H9 (cell line): ENCODE results near the gene CHRND. TPM values are rescaled to one million over a fixed set of nuclear protein-coding genes. Genes with fewer than 3 reads are reported as not detected.

Source experiments
- DNase-seq: peaks from one replicate; pipeline ENCODE4 v3.0.0-alpha.2; 2017
- H2AFZ ChIP-seq: one replicate; pipeline ENCODE4 v1.6.1; 2013; ENCODE audit warnings: mild to moderate bottlenecking, low read length, control low read depth, moderate library complexity
- H2AK5ac ChIP-seq: 2 replicates; pipeline ENCODE4 v1.6.1; 2013; ENCODE audit warnings: low read length, control low read depth, mixed read lengths; ENCODE audit not compliant: insufficient read length
- H2BK120ac ChIP-seq: one replicate; pipeline ENCODE4 v1.6.1; 2013; ENCODE audit warnings: low read depth, mild to moderate bottlenecking, low read length, control low read depth, inconsistent platforms; ENCODE audit not compliant: poor library complexity, severe bottlenecking
- H2BK12ac ChIP-seq: 2 replicates; pipeline ENCODE4 v1.6.1; 2013; ENCODE audit warnings: low read length, control low read depth, mixed read lengths, low read depth; ENCODE audit not compliant: insufficient read length
- H2BK15ac ChIP-seq: 2 replicates; pipeline ENCODE4 v1.6.1; 2013; ENCODE audit warnings: low read depth, low read length, control low read depth
- H2BK20ac ChIP-seq: one replicate; pipeline ENCODE4 v1.6.1; 2013; ENCODE audit warnings: low read depth, mild to moderate bottlenecking, low read length, control low read depth, inconsistent platforms; ENCODE audit not compliant: poor library complexity, severe bottlenecking
- H2BK5ac ChIP-seq: 2 replicates; pipeline ENCODE4 v1.6.1; 2013; ENCODE audit warnings: low read length, control low read depth, mixed read lengths; ENCODE audit not compliant: insufficient read length
- H3K14ac ChIP-seq: 2 replicates; pipeline ENCODE4 v1.6.1; 2013; ENCODE audit warnings: low read length, control low read depth; ENCODE audit not compliant: insufficient read depth
- H3K18ac ChIP-seq: 2 replicates; pipeline ENCODE4 v1.6.1; 2013; ENCODE audit warnings: low read depth, mild to moderate bottlenecking, mixed read lengths, low read length, control low read depth; ENCODE audit not compliant: insufficient read length
- H3K23ac ChIP-seq: 2 replicates; pipeline ENCODE4 v1.6.1; 2013; ENCODE audit warnings: low read length, control low read depth, mixed read lengths, low read depth; ENCODE audit not compliant: insufficient read length
- H3K23me2 ChIP-seq: 2 replicates; pipeline ENCODE4 v1.6.1; 2013; ENCODE audit warnings: low read depth, mild to moderate bottlenecking, mixed read lengths, low read length, control low read depth; ENCODE audit not compliant: insufficient read length, poor library complexity, severe bottlenecking
- H3K27ac ChIP-seq: 2 replicates; pipeline ENCODE4 v1.5.1; 2013; ENCODE audit warnings: low read length, control low read depth, mixed read lengths, low read depth; ENCODE audit not compliant: insufficient read length
- H3K27me3 ChIP-seq: 2 replicates; pipeline ENCODE4 v1.6.1; 2013; ENCODE audit warnings: low read length, control low read depth, inconsistent platforms; ENCODE audit not compliant: insufficient read depth
- H3K4ac ChIP-seq: 2 replicates; pipeline ENCODE4 v1.6.1; 2013; ENCODE audit warnings: low read depth, mild to moderate bottlenecking, control low read depth, inconsistent platforms, low read length, moderate library complexity
- H3K4me1 ChIP-seq: 2 replicates; pipeline ENCODE4 v1.6.1; 2013; ENCODE audit warnings: low read length, control low read depth, inconsistent platforms; ENCODE audit not compliant: insufficient read depth
- H3K4me2 ChIP-seq: 2 replicates; pipeline ENCODE4 v1.6.1; 2013; ENCODE audit warnings: low read length, control low read depth, mixed read lengths; ENCODE audit not compliant: insufficient read length, insufficient read depth
- H3K56ac ChIP-seq: 2 replicates; pipeline ENCODE4 v1.6.1; 2013; ENCODE audit warnings: low read depth, mild to moderate bottlenecking, mixed read lengths, low read length, control low read depth; ENCODE audit not compliant: insufficient read length
- H3K79me1 ChIP-seq: 2 replicates; pipeline ENCODE4 v1.6.1; 2013; ENCODE audit warnings: low read depth, mild to moderate bottlenecking, moderate library complexity, low read length, control low read depth, inconsistent platforms; ENCODE audit not compliant: insufficient read depth, poor library complexity, severe bottlenecking
- H3K79me2 ChIP-seq: 2 replicates; pipeline ENCODE4 v1.6.1; 2013; ENCODE audit warnings: low read length, control low read depth, inconsistent platforms; ENCODE audit not compliant: insufficient read depth
- H3K9ac ChIP-seq: 2 replicates; pipeline ENCODE4 v1.6.1; 2013; ENCODE audit warnings: low read length, control low read depth, mixed read lengths; ENCODE audit not compliant: insufficient read length; ENCODE audit errors: extremely low read depth
- H3K9me3 ChIP-seq: one replicate; pipeline ENCODE4 v1.6.1; 2013; ENCODE audit warnings: low read depth, low read length, inconsistent platforms; ENCODE audit not compliant: control insufficient read depth
- H3T11ph ChIP-seq: one replicate; pipeline ENCODE4 v1.6.1; 2013; ENCODE audit warnings: mild to moderate bottlenecking, low read length, control low read depth, inconsistent platforms
- H4K20me1 ChIP-seq: one replicate; pipeline ENCODE4 v1.6.1; 2013; ENCODE audit not compliant: control insufficient read depth, insufficient read length, insufficient read depth
- H4K5ac ChIP-seq: 2 replicates; pipeline ENCODE4 v1.6.1; 2013; ENCODE audit warnings: low read depth, mild to moderate bottlenecking, mixed read lengths, low read length, control low read depth; ENCODE audit not compliant: insufficient read length
- H4K8ac ChIP-seq: replicated peaks from 2 replicates; pipeline ENCODE4 v1.6.1; 2013; ENCODE audit warnings: low read length, control low read depth, mixed read lengths, low read depth; ENCODE audit not compliant: insufficient read length
- H4K91ac ChIP-seq: 2 replicates; pipeline ENCODE4 v1.6.1; 2013; ENCODE audit warnings: low read depth, mild to moderate bottlenecking, moderate library complexity, mixed read lengths, low read length, control low read depth; ENCODE audit not compliant: insufficient read length
- H3K27ac Mint-ChIP-seq, 3 experiments: 2 replicates in 2 of 3; 3 replicates in 1 of 3; pipeline ENCODE4 v1.8.0; 2020 to 2021; ENCODE audit warnings: mixed read lengths in 3 of 3, mild to moderate bottlenecking in 1 of 3, moderate library complexity in 1 of 3
- H3K27me3 Mint-ChIP-seq: 2 replicates; pipeline ENCODE4 v1.8.0; 2021; ENCODE audit warnings: low read depth, mild to moderate bottlenecking, moderate library complexity, mixed read lengths
- H3K36me3 Mint-ChIP-seq, 3 experiments: 2 replicates in 2 of 3; 3 replicates in 1 of 3; pipeline ENCODE4 v1.8.0; 2020 to 2021; ENCODE audit warnings: low read depth in 3 of 3, mixed read lengths in 3 of 3; ENCODE audit not compliant: insufficient read depth in 1 of 3
- H3K4me1 Mint-ChIP-seq, 2 experiments: 2 replicates each; pipeline ENCODE4 v1.8.0; 2020; ENCODE audit warnings: mixed read lengths in 2 of 2
- H3K4me3 Mint-ChIP-seq, 2 experiments: 2 replicates in 1 of 2; 3 replicates in 1 of 2; pipeline ENCODE4 v1.8.0; 2020 to 2021; ENCODE audit warnings: mild to moderate bottlenecking in 2 of 2, mixed read lengths in 2 of 2, moderate library complexity in 1 of 2
- H3K9me3 Mint-ChIP-seq, 2 experiments: 2 replicates in 1 of 2; 3 replicates in 1 of 2; pipeline ENCODE4 v1.8.0; 2020; ENCODE audit warnings: mild to moderate bottlenecking in 2 of 2, mixed read lengths in 2 of 2, moderate library complexity in 1 of 2
- WGBS: extraction: QIAGEN DNeasy Blood & Tissue Kit; methylation state at CpG from one replicate; pipeline ENCODE4 v1.1.7; 2013; ENCODE audit warnings: missing lambda C conversion rate, low lambda C conversion rate, mixed read lengths; ENCODE audit not compliant: insufficient read length; ENCODE audit errors: extremely low coverage; 5-methylcytosine and 5-hydroxymethylcytosine counted together
- total RNA-seq: library from RNA; stranded (reverse); gene quantifications from 2 replicates; pipeline ENCODE4 v1.2.1, GENCODE V29; 2021
- TF ChIP-seq, protein P1 (sequence below): fragments of 200-600 bp; sonication (generic); conservative IDR thresholded peaks from 3 replicates; pipeline ENCODE4 v1.8.0; 2021; ENCODE audit warnings: antibody characterized with exemption, mild to moderate bottlenecking

The CHRND gene
- total RNA-seq, 1 experiment from 2014 or later, result not detected

DNA sequence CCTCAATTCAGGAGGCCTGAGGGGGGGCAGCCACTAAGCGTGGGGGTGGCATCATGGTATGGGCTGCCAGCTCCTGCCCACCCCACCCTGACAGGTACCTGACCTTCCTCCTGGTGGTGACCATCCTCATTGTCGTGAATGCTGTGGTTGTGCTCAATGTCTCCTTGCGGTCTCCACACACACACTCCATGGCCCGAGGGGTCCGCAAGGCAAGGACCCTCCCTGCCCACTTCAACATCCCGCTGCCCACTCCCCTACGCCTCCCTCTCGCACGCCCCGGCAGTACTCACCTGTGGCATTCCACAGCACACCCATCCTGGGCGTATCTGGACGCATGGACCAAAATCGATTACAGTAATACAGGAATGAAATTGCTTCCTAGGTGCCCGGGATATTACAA is 17.5 kb downstream of the CHRND start:
- Histone ChIP-seq H3K27me3 (no peaks in the 10 kb centered on the region; the same call in 1 of the 2 replicates), H3K9me3 (no peaks in the 10 kb centered on the region), H3K4ac (no peak overlapping the region), H2AK5ac (no peak overlapping the region), H3K4me1 (no peaks in the 10 kb centered on the region), H3K14ac (no peak overlapping the region; the same call in 1 of the 2 replicates), H2BK5ac (no peak overlapping the region), H3T11ph (no peak overlapping the region), H4K91ac (no peak overlapping the region), H3K79me1 (no peaks in the 10 kb centered on the region), H2BK12ac (no peak overlapping the region), H4K20me1 (no peaks in the 10 kb centered on the region), H2BK120ac (no peak overlapping the region), H3K18ac (no peak overlapping the region), H2AFZ (no peak overlapping the region), H2BK15ac (no peak overlapping the region), H3K56ac (no peak overlapping the region), H3K79me2 (no peaks in the 10 kb centered on the region), H4K5ac (no peak overlapping the region), H2BK20ac (no peak overlapping the region), H3K23me2 (no peaks in the 10 kb centered on the region), H3K23ac (no peak overlapping the region), H3K9ac (no peak overlapping the region), H3K4me2 (no peak overlapping the region), H3K27ac (no peak overlapping the region), H4K8ac (no peak overlapping the region)
- H3K27me3 Mint-ChIP-seq, result peaks cover 5% of the 10 kb centered on the region; the same call in 1 of the 2 replicates
- no peak overlapping the region for H3K27ac Mint-ChIP-seq
- H3K4me3 Mint-ChIP-seq, result no peak overlapping the region; a peak in 1 of 5 replicates
- WGBS, result no CpG with 5 or more reads among the region's 14 CpGs
- TF ChIP-seq, protein P1, sequence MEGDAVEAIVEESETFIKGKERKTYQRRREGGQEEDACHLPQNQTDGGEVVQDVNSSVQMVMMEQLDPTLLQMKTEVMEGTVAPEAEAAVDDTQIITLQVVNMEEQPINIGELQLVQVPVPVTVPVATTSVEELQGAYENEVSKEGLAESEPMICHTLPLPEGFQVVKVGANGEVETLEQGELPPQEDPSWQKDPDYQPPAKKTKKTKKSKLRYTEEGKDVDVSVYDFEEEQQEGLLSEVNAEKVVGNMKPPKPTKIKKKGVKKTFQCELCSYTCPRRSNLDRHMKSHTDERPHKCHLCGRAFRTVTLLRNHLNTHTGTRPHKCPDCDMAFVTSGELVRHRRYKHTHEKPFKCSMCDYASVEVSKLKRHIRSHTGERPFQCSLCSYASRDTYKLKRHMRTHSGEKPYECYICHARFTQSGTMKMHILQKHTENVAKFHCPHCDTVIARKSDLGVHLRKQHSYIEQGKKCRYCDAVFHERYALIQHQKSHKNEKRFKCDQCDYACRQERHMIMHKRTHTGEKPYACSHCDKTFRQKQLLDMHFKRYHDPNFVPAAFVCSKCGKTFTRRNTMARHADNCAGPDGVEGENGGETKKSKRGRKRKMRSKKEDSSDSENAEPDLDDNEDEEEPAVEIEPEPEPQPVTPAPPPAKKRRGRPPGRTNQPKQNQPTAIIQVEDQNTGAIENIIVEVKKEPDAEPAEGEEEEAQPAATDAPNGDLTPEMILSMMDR, result no peak
- H3K9me3 Mint-ChIP-seq, result peaks cover under 1 to 2% of the 10 kb centered on the region in 2 experiments
- H3K36me3 Mint-ChIP-seq, result peaks cover 21 to 24% (median 21%) of the 10 kb centered on the region in 3 experiments
- peaks cover 13 to 17% of the 10 kb centered on the region in 2 experiments for H3K4me1 Mint-ChIP-seq
- no peak for DNase-seq
